Measurements from ENCODE around the gene PI4K2A.

DNA sequence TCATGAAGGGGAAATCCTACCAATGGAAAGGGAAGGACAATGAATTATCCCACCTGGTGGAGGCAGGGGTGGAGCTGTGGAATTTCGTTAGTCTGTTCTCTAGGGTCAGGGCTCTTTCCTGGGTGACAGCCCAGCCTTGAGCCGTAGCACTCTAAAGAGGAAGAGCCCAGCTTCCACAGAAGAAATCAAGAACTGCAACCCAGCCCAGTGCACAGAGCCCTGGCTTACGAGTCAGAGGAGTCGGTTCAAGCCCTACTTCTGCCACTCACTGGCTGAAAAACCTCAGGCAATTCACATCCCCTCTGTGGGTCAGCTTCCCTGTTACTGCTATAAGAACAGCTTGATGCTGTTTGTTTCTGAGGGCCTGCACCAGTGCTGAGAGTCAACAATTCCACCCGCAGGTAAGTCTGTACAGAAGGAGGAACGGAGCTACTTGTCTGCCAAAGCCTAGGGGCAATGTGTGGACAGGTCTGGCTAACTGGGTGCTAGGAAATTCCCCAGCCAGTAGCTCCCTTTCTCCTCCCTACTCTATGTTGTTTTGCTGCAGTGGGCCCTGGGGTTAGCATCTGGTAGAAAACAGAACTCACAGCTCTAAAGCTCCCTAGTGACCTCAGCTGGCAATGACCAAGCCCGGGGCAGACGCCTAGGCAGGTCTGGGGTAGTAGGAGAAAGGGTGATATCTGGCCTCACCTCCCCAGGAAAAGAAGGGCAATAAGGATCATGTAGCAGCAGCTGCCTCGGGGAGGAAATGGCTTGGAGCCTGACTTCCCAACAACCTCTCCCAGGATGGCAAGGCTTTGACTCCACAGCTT is 43.3 kb downstream of the PI4K2A start:
- TF ChIP-seq, protein P1, sequence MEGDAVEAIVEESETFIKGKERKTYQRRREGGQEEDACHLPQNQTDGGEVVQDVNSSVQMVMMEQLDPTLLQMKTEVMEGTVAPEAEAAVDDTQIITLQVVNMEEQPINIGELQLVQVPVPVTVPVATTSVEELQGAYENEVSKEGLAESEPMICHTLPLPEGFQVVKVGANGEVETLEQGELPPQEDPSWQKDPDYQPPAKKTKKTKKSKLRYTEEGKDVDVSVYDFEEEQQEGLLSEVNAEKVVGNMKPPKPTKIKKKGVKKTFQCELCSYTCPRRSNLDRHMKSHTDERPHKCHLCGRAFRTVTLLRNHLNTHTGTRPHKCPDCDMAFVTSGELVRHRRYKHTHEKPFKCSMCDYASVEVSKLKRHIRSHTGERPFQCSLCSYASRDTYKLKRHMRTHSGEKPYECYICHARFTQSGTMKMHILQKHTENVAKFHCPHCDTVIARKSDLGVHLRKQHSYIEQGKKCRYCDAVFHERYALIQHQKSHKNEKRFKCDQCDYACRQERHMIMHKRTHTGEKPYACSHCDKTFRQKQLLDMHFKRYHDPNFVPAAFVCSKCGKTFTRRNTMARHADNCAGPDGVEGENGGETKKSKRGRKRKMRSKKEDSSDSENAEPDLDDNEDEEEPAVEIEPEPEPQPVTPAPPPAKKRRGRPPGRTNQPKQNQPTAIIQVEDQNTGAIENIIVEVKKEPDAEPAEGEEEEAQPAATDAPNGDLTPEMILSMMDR (IDR thresholded peaks at IDR 0.05) = no peak
- TF ChIP-seq EZH2 (IDR thresholded peaks at IDR 0.05) = no peak

Measured in neural progenitor cell (in vitro differentiated cells).